HL-60 (cell line): ENCODE measurements around the gene RGS8.
A peak's percentile ranks its signal among the peaks of the same experiment; 100 is the strongest.

Experiments used
- DNase-seq, 2 experiments: peaks; one replicate each; pipeline ENCODE4 v3.0.0-alpha.2; 2010 to 2020; ENCODE audit warnings: low read depth in 1 of 2, low spot score in 1 of 2
- H3K27ac ChIP-seq: fragments of 250-450 bp; sonication (Bioruptor Pico); replicated peaks from 2 replicates; pipeline ENCODE4 v1.5.1; 2020; ENCODE audit warnings: mild to moderate bottlenecking, moderate library complexity
- H3K27me3 ChIP-seq: fragments of 250-450 bp; sonication (Bioruptor Pico); 2 replicates; pipeline ENCODE4 v1.5.1; 2021; ENCODE audit warnings: mild to moderate bottlenecking, moderate library complexity; ENCODE audit not compliant: insufficient read depth, poor library complexity, severe bottlenecking
- H3K4me3 ChIP-seq: replicated peaks from 2 replicates; pipeline ENCODE4 v1.5.1; 2011; ENCODE audit warnings: mild to moderate bottlenecking, control low read depth, low read length; ENCODE audit not compliant: insufficient read depth
- GABPA ChIP-seq: IDR thresholded peaks from 2 replicates; pipeline ENCODE4 v1.6.1; 2012; ENCODE audit warnings: low read depth
- POLR2AphosphoS5 ChIP-seq: IDR thresholded peaks from 2 replicates; pipeline ENCODE4 v1.6.1; 2012; ENCODE audit warnings: low read depth
- SPI1 ChIP-seq: IDR thresholded peaks from 2 replicates; pipeline ENCODE4 v1.6.1; 2012; ENCODE audit warnings: low read depth, mild to moderate bottlenecking, borderline replicate concordance
- TF ChIP-seq, protein P1 (sequence below): IDR thresholded peaks from one replicate; pipeline ENCODE4 v1.5.1; 2011; ENCODE audit warnings: low read length, control low read depth, inconsistent platforms; ENCODE audit not compliant: insufficient read depth
- TF ChIP-seq, protein P2 (sequence below): IDR thresholded peaks from 2 replicates; pipeline ENCODE4 v1.6.1; 2012; ENCODE audit warnings: low read depth; ENCODE audit not compliant: insufficient replicate concordance

RGS8 gene

DNA sequence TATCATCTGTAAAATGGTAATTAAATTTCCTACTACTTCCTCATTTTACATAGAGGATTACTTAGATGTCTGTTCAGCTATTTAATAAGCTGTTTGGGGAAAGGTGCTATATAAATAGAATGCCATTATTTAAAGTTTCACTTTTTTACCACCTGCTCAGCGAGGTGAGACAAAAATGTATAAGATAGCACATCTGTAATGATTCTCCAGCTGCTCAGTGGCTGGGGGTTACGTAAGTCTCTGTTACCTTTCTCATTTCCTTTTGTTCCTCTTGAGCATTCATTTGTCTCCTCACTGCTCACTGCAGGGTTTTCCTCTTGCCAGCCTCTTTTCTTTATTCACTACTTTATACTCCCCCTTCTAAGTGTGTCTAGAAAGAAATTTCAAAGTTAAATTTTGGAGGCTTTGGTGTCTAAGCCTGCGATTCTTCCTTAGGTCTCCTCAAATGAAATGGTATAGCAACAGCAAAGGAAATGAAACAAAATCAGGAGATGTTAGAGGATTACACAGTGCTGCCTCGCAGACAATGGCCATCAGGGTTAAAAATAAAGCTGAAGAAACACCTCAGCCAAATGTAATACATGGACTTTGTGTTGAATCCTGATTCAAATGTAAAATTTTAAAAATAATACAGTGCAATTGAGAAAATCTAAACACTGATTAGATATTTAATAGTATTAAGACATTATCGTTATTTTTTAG is 6.8 kb downstream of the RGS8 start:
- Histone ChIP-seq H3K4me3 (no peak overlapping the region), H3K27me3 (peaks cover 7% of the 10 kb centered on the region), H3K27ac (no peak overlapping the region)
- DNase-seq: no peak
- TF ChIP-seq GABPA (no peak), SPI1 (no peak), POLR2AphosphoS5 (no peak)
- TF ChIP-seq, protein P1, sequence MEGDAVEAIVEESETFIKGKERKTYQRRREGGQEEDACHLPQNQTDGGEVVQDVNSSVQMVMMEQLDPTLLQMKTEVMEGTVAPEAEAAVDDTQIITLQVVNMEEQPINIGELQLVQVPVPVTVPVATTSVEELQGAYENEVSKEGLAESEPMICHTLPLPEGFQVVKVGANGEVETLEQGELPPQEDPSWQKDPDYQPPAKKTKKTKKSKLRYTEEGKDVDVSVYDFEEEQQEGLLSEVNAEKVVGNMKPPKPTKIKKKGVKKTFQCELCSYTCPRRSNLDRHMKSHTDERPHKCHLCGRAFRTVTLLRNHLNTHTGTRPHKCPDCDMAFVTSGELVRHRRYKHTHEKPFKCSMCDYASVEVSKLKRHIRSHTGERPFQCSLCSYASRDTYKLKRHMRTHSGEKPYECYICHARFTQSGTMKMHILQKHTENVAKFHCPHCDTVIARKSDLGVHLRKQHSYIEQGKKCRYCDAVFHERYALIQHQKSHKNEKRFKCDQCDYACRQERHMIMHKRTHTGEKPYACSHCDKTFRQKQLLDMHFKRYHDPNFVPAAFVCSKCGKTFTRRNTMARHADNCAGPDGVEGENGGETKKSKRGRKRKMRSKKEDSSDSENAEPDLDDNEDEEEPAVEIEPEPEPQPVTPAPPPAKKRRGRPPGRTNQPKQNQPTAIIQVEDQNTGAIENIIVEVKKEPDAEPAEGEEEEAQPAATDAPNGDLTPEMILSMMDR: no peak
- TF ChIP-seq, protein P2, sequence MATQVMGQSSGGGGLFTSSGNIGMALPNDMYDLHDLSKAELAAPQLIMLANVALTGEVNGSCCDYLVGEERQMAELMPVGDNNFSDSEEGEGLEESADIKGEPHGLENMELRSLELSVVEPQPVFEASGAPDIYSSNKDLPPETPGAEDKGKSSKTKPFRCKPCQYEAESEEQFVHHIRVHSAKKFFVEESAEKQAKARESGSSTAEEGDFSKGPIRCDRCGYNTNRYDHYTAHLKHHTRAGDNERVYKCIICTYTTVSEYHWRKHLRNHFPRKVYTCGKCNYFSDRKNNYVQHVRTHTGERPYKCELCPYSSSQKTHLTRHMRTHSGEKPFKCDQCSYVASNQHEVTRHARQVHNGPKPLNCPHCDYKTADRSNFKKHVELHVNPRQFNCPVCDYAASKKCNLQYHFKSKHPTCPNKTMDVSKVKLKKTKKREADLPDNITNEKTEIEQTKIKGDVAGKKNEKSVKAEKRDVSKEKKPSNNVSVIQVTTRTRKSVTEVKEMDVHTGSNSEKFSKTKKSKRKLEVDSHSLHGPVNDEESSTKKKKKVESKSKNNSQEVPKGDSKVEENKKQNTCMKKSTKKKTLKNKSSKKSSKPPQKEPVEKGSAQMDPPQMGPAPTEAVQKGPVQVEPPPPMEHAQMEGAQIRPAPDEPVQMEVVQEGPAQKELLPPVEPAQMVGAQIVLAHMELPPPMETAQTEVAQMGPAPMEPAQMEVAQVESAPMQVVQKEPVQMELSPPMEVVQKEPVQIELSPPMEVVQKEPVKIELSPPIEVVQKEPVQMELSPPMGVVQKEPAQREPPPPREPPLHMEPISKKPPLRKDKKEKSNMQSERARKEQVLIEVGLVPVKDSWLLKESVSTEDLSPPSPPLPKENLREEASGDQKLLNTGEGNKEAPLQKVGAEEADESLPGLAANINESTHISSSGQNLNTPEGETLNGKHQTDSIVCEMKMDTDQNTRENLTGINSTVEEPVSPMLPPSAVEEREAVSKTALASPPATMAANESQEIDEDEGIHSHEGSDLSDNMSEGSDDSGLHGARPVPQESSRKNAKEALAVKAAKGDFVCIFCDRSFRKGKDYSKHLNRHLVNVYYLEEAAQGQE: no peak

- no peak overlapping the region for H3K4me3 ChIP-seq
- no peak overlapping the region for H3K27ac ChIP-seq
- H3K27me3 ChIP-seq: peaks cover 7% of the 10 kb centered on the region
- TF ChIP-seq, protein P2: no peak
- no peak for TF ChIP-seq SPI1
- TF ChIP-seq, protein P1: no peak
- no peak for TF ChIP-seq POLR2AphosphoS5
- no peak for DNase-seq
Observed at GRCh38 chr1:182676274-182676673, 8.1 kb downstream of the RGS8 start.

DNA sequence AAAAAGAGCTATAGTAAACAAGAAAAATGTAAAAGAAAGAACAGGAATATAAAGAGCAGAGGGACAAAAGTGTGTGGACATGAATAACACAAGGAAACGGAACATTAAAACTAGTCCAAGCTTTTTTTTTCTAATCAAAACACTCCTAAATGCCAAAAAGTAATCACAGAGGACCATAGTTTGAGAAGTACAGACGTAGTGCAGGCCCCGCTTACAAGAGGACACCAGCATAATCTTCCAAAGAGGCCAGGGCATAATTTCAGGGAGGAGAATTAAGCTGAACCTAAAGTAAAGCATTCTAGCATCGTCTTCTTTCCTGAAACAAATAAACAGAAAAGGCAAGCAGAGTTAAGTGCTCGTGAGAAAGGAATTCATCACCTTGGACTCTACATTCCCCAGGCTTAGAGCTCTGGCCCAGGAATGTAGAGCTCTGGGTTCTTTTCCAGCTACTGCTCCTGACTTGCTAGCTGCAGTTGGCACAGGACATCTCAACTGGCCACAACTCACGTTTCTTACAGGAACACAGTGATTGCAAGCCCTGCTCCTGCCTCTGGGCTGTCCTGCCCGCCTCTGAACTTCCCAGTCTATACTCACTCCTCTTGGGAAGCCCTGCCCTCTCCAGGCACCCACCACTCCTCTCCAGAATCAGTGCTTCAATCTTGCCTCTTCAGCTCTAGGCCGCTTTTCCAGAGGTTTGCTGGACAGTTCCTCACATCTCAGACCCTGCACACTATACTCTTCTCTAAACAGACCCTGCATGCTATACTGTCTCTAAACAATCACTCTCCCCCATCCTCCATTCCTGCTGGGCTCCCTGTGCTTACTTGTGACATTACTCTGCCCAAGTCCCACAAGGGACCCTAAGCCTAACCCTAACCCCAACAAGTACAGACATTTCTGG is 9.8 kb downstream of the RGS8 start:
- H3K4me3 ChIP-seq: no peak overlapping the region
- TF ChIP-seq, protein P2: peak; percentile 74
- no peak for TF ChIP-seq SPI1
- TF ChIP-seq GABPA: no peak
- no peak overlapping the region for H3K27ac ChIP-seq
- peaks cover 10% of the 10 kb centered on the region for H3K27me3 ChIP-seq
- DNase-seq: no peak
